Astrocyte (in vitro differentiated cells and primary cell): ENCODE measurements around the gene C9orf153.

ENCODE experiments used
- CTCF ChIP-seq: IDR thresholded peaks from 2 replicates; pipeline ENCODE4 v1.5.1; 2011; ENCODE audit warnings: low read depth, mild to moderate bottlenecking, inconsistent platforms, low read length, moderate library complexity; ENCODE audit not compliant: insufficient read depth
- EZH2 ChIP-seq: IDR thresholded peaks from 2 replicates; pipeline ENCODE4 v1.6.1; 2012; ENCODE audit warnings: mild to moderate bottlenecking, low read length, inconsistent platforms; ENCODE audit not compliant: insufficient read depth

- TF ChIP-seq CTCF = no peak
- TF ChIP-seq EZH2 = no peak
These were observed 72.3 kb downstream of the C9orf153 start for GRCh38 chr9:86187121-86187520.
